H9 (cell line): ENCODE data around the gene TNRC18. TPM values are rescaled to one million over a fixed set of nuclear protein-coding genes. Genes with fewer than 3 reads are reported as not detected.

Experiments used
- DNase-seq: peaks from one replicate; pipeline ENCODE4 v3.0.0-alpha.2; 2017
- H2AFZ ChIP-seq: one replicate; pipeline ENCODE4 v1.6.1; 2013; ENCODE audit warnings: mild to moderate bottlenecking, low read length, control low read depth, moderate library complexity
- H2AK5ac ChIP-seq: 2 replicates; pipeline ENCODE4 v1.6.1; 2013; ENCODE audit warnings: low read length, control low read depth, mixed read lengths; ENCODE audit not compliant: insufficient read length
- H2BK120ac ChIP-seq: one replicate; pipeline ENCODE4 v1.6.1; 2013; ENCODE audit warnings: low read depth, mild to moderate bottlenecking, low read length, control low read depth, inconsistent platforms; ENCODE audit not compliant: poor library complexity, severe bottlenecking
- H2BK12ac ChIP-seq: 2 replicates; pipeline ENCODE4 v1.6.1; 2013; ENCODE audit warnings: low read length, control low read depth, mixed read lengths, low read depth; ENCODE audit not compliant: insufficient read length
- H2BK15ac ChIP-seq: 2 replicates; pipeline ENCODE4 v1.6.1; 2013; ENCODE audit warnings: low read depth, low read length, control low read depth
- H2BK20ac ChIP-seq: one replicate; pipeline ENCODE4 v1.6.1; 2013; ENCODE audit warnings: low read depth, mild to moderate bottlenecking, low read length, control low read depth, inconsistent platforms; ENCODE audit not compliant: poor library complexity, severe bottlenecking
- H2BK5ac ChIP-seq: 2 replicates; pipeline ENCODE4 v1.6.1; 2013; ENCODE audit warnings: low read length, control low read depth, mixed read lengths; ENCODE audit not compliant: insufficient read length
- H3K14ac ChIP-seq: 2 replicates; pipeline ENCODE4 v1.6.1; 2013; ENCODE audit warnings: low read length, control low read depth; ENCODE audit not compliant: insufficient read depth
- H3K18ac ChIP-seq: 2 replicates; pipeline ENCODE4 v1.6.1; 2013; ENCODE audit warnings: low read depth, mild to moderate bottlenecking, mixed read lengths, low read length, control low read depth; ENCODE audit not compliant: insufficient read length
- H3K23ac ChIP-seq: 2 replicates; pipeline ENCODE4 v1.6.1; 2013; ENCODE audit warnings: low read length, control low read depth, mixed read lengths, low read depth; ENCODE audit not compliant: insufficient read length
- H3K23me2 ChIP-seq: 2 replicates; pipeline ENCODE4 v1.6.1; 2013; ENCODE audit warnings: low read depth, mild to moderate bottlenecking, mixed read lengths, low read length, control low read depth; ENCODE audit not compliant: insufficient read length, poor library complexity, severe bottlenecking
- H3K27ac ChIP-seq: 2 replicates; pipeline ENCODE4 v1.5.1; 2013; ENCODE audit warnings: low read length, control low read depth, mixed read lengths, low read depth; ENCODE audit not compliant: insufficient read length
- H3K27me3 ChIP-seq: 2 replicates; pipeline ENCODE4 v1.6.1; 2013; ENCODE audit warnings: low read length, control low read depth, inconsistent platforms; ENCODE audit not compliant: insufficient read depth
- H3K4ac ChIP-seq: 2 replicates; pipeline ENCODE4 v1.6.1; 2013; ENCODE audit warnings: low read depth, mild to moderate bottlenecking, control low read depth, inconsistent platforms, low read length, moderate library complexity
- H3K4me1 ChIP-seq: 2 replicates; pipeline ENCODE4 v1.6.1; 2013; ENCODE audit warnings: low read length, control low read depth, inconsistent platforms; ENCODE audit not compliant: insufficient read depth
- H3K4me2 ChIP-seq: 2 replicates; pipeline ENCODE4 v1.6.1; 2013; ENCODE audit warnings: low read length, control low read depth, mixed read lengths; ENCODE audit not compliant: insufficient read length, insufficient read depth
- H3K56ac ChIP-seq: 2 replicates; pipeline ENCODE4 v1.6.1; 2013; ENCODE audit warnings: low read depth, mild to moderate bottlenecking, mixed read lengths, low read length, control low read depth; ENCODE audit not compliant: insufficient read length
- H3K79me1 ChIP-seq: 2 replicates; pipeline ENCODE4 v1.6.1; 2013; ENCODE audit warnings: low read depth, mild to moderate bottlenecking, moderate library complexity, low read length, control low read depth, inconsistent platforms; ENCODE audit not compliant: insufficient read depth, poor library complexity, severe bottlenecking
- H3K79me2 ChIP-seq: 2 replicates; pipeline ENCODE4 v1.6.1; 2013; ENCODE audit warnings: low read length, control low read depth, inconsistent platforms; ENCODE audit not compliant: insufficient read depth
- H3K9ac ChIP-seq: 2 replicates; pipeline ENCODE4 v1.6.1; 2013; ENCODE audit warnings: low read length, control low read depth, mixed read lengths; ENCODE audit not compliant: insufficient read length; ENCODE audit errors: extremely low read depth
- H3K9me3 ChIP-seq: one replicate; pipeline ENCODE4 v1.6.1; 2013; ENCODE audit warnings: low read depth, low read length, inconsistent platforms; ENCODE audit not compliant: control insufficient read depth
- H3T11ph ChIP-seq: one replicate; pipeline ENCODE4 v1.6.1; 2013; ENCODE audit warnings: mild to moderate bottlenecking, low read length, control low read depth, inconsistent platforms
- H4K20me1 ChIP-seq: one replicate; pipeline ENCODE4 v1.6.1; 2013; ENCODE audit not compliant: control insufficient read depth, insufficient read length, insufficient read depth
- H4K5ac ChIP-seq: 2 replicates; pipeline ENCODE4 v1.6.1; 2013; ENCODE audit warnings: low read depth, mild to moderate bottlenecking, mixed read lengths, low read length, control low read depth; ENCODE audit not compliant: insufficient read length
- H4K8ac ChIP-seq: replicated peaks from 2 replicates; pipeline ENCODE4 v1.6.1; 2013; ENCODE audit warnings: low read length, control low read depth, mixed read lengths, low read depth; ENCODE audit not compliant: insufficient read length
- H4K91ac ChIP-seq: 2 replicates; pipeline ENCODE4 v1.6.1; 2013; ENCODE audit warnings: low read depth, mild to moderate bottlenecking, moderate library complexity, mixed read lengths, low read length, control low read depth; ENCODE audit not compliant: insufficient read length
- H3K27ac Mint-ChIP-seq, 3 experiments: 2 replicates in 2 of 3; 3 replicates in 1 of 3; pipeline ENCODE4 v1.8.0; 2020 to 2021; ENCODE audit warnings: mixed read lengths in 3 of 3, mild to moderate bottlenecking in 1 of 3, moderate library complexity in 1 of 3
- H3K27me3 Mint-ChIP-seq: 2 replicates; pipeline ENCODE4 v1.8.0; 2021; ENCODE audit warnings: low read depth, mild to moderate bottlenecking, moderate library complexity, mixed read lengths
- H3K36me3 Mint-ChIP-seq, 3 experiments: 2 replicates in 2 of 3; 3 replicates in 1 of 3; pipeline ENCODE4 v1.8.0; 2020 to 2021; ENCODE audit warnings: low read depth in 3 of 3, mixed read lengths in 3 of 3; ENCODE audit not compliant: insufficient read depth in 1 of 3
- H3K4me1 Mint-ChIP-seq, 2 experiments: 2 replicates each; pipeline ENCODE4 v1.8.0; 2020; ENCODE audit warnings: mixed read lengths in 2 of 2
- H3K4me3 Mint-ChIP-seq, 2 experiments: 2 replicates in 1 of 2; 3 replicates in 1 of 2; pipeline ENCODE4 v1.8.0; 2020 to 2021; ENCODE audit warnings: mild to moderate bottlenecking in 2 of 2, mixed read lengths in 2 of 2, moderate library complexity in 1 of 2
- H3K9me3 Mint-ChIP-seq, 2 experiments: 2 replicates in 1 of 2; 3 replicates in 1 of 2; pipeline ENCODE4 v1.8.0; 2020; ENCODE audit warnings: mild to moderate bottlenecking in 2 of 2, mixed read lengths in 2 of 2, moderate library complexity in 1 of 2
- CTCF ChIP-seq: fragments of 200-600 bp; sonication (generic); conservative IDR thresholded peaks from 3 replicates; pipeline ENCODE4 v1.8.0; 2021; ENCODE audit warnings: antibody characterized with exemption, mild to moderate bottlenecking
- WGBS: extraction: QIAGEN DNeasy Blood & Tissue Kit; methylation state at CpG from one replicate; pipeline ENCODE4 v1.1.7; 2013; ENCODE audit warnings: missing lambda C conversion rate, low lambda C conversion rate, mixed read lengths; ENCODE audit not compliant: insufficient read length; ENCODE audit errors: extremely low coverage; 5-methylcytosine and 5-hydroxymethylcytosine counted together
- total RNA-seq: library from RNA; stranded (reverse); gene quantifications from 2 replicates; pipeline ENCODE4 v1.2.1, GENCODE V29; 2021

Gene TNRC18
- total RNA-seq, 1 experiment from 2014 or later, result 21.2 TPM

DNA sequence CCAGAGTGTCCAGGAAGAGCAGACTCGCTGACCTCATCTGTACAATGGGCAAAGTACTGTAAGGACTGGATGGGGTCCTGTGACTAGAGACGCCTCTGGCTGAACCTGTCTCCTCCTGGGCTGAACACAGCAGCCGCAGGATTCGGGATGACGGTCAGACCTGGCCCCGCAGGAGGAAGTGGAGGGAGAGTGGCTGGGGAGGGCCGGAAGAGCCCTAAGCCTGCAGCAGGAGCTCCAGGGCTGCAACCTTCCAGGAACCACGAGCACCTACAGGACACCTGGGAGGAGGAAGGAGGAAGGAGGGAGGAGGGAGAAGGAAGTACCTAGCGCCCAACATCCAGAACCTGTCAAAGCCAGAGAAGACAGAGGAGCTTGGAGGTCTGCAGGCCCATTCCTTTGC is 30.3 kb downstream of the TNRC18 start:
- Histone ChIP-seq H3K23ac (no peak overlapping the region), H3K9ac (no peak overlapping the region), H4K91ac (no peak overlapping the region), H3T11ph (no peak overlapping the region), H2AFZ (no peak overlapping the region), H3K4me2 (no peak overlapping the region), H3K27me3 (no peaks in the 10 kb centered on the region), H3K18ac (no peak overlapping the region), H3K9me3 (no peaks in the 10 kb centered on the region), H3K4ac (no peak overlapping the region), H4K8ac (no peak overlapping the region), H3K27ac (no peak overlapping the region), H3K56ac (no peak overlapping the region), H3K79me2 (no peaks in the 10 kb centered on the region), H2BK5ac (no peak overlapping the region), H2BK20ac (no peak overlapping the region), H3K23me2 (no peaks in the 10 kb centered on the region), H4K5ac (no peak overlapping the region), H3K4me1 (no peaks in the 10 kb centered on the region), H4K20me1 (no peaks in the 10 kb centered on the region), H3K14ac (peak overlapping the region; percentile 56; the same call in 1 of the 2 replicates), H2BK12ac (no peak overlapping the region), H2BK15ac (no peak overlapping the region), H3K79me1 (no peaks in the 10 kb centered on the region), H2AK5ac (no peak overlapping the region), H2BK120ac (no peak overlapping the region)
- Mint-ChIP-seq H3K9me3 (no peaks in the 10 kb centered on the region), H3K27ac (peak overlapping the region in 1 of 3 experiments; percentile 95; a peak in 2 of 7 replicates), H3K27me3 (no peaks in the 10 kb centered on the region), H3K36me3 (no peaks in the 10 kb centered on the region), H3K4me3 (no peak overlapping the region), H3K4me1 (peaks cover 4% of the 10 kb centered on the region in 2 experiments; a peak in 2 of 4 replicates)
- DNase-seq, result no peak
- WGBS, result no CpG with 5 or more reads among the region's 9 CpGs
- no peak for TF ChIP-seq CTCF
